Choroid plexus epithelial cell (primary cell): Measurements from ENCODE around the gene PCBP2.

Experiments
- DNase-seq: peaks from one replicate; pipeline ENCODE4 v3.0.0-alpha.2; 2010; ENCODE audit warnings: low read depth
- H3K4me3 ChIP-seq: 2 replicates; pipeline ENCODE4 v1.5.1; 2011; ENCODE audit warnings: low read depth, mild to moderate bottlenecking, control low read depth, low read length, moderate library complexity
- CTCF ChIP-seq: conservative IDR thresholded peaks from 2 replicates; pipeline ENCODE4 v1.5.1; 2011; ENCODE audit warnings: low read depth, mild to moderate bottlenecking, control low read depth, inconsistent platforms, low read length, moderate library complexity

The PCBP2 gene

GRCh38 chr12:53483225-53483978 is 31.5 kb downstream of the PCBP2 start:
- no peak overlapping the region for H3K4me3 ChIP-seq
- no peak for DNase-seq
- TF ChIP-seq CTCF, result no peak

- DNase-seq, result no peak
- no peak overlapping the region for H3K4me3 ChIP-seq
- no peak for TF ChIP-seq CTCF
Observed at GRCh38 chr12:53483979-53484377, 32.1 kb downstream of the PCBP2 start.

GRCh38 chr12:53484686-53485575 is 33.0 kb downstream of the PCBP2 start:
- no peak for DNase-seq
- no peak overlapping the region for H3K4me3 ChIP-seq
- TF ChIP-seq CTCF, result no peak

- no peak overlapping the region for H3K4me3 ChIP-seq
- no peak for TF ChIP-seq CTCF
Observed at GRCh38 chr12:53485955-53486735, 34.2 kb downstream of the PCBP2 start.

GRCh38 chr12:53486736-53487487 is 35.0 kb downstream of the PCBP2 start:
- TF ChIP-seq CTCF, result no peak
- DNase-seq, result no peak
- no peak overlapping the region for H3K4me3 ChIP-seq

More at GRCh38 chr12:53485955-53486735, 34.2 kb downstream of the PCBP2 start:
- DNase-seq, result no peak

GRCh38 chr12:53489242-53489864 is 37.5 kb downstream of the PCBP2 start:
- no peak for DNase-seq
- no peak for TF ChIP-seq CTCF

More at GRCh38 chr12:53489242-53489864, 37.5 kb downstream of the PCBP2 start:
- no peak overlapping the region for H3K4me3 ChIP-seq
